GM23338 (cell line): ENCODE measurements around the gene MTMR3. TPM values are rescaled to one million over a fixed set of nuclear protein-coding genes. Genes with fewer than 3 reads are reported as not detected.

ENCODE experiments used
- ATAC-seq: fragments of 200-7000 bp; cut with Tn5 transposase; 3 replicates; pipeline ENCODE4 v1.9.1; 2020
- DNase-seq: peaks from one replicate; pipeline ENCODE4 v3.0.0-alpha.2; 2015; ENCODE audit warnings: low spot score
- H2AFZ ChIP-seq: fragments of 200-600 bp; sonication (generic); 2 replicates; pipeline ENCODE4 v1.8.0; 2016; ENCODE audit warnings: antibody characterized with exemption, mild to moderate bottlenecking, moderate library complexity
- H3F3A ChIP-seq: fragments of 200-600 bp; sonication (generic); replicated peaks from 2 replicates; pipeline ENCODE4 v1.8.0; 2017; ENCODE audit warnings: antibody characterized with exemption, mixed run types, low read depth
- H3K27ac ChIP-seq: fragments of 200-600 bp; sonication (generic); 2 replicates; pipeline ENCODE4 v1.6.1; 2016; ENCODE audit warnings: low read depth
- H3K27me3 ChIP-seq: fragments of 200-600 bp; sonication (generic); 2 replicates; pipeline ENCODE4 v1.8.0; 2016; ENCODE audit warnings: mild to moderate bottlenecking, mixed run types, moderate library complexity; ENCODE audit not compliant: insufficient read depth
- H3K36me3 ChIP-seq: fragments of 200-600 bp; sonication (generic); 2 replicates; pipeline ENCODE4 v1.8.0; 2016; ENCODE audit warnings: mild to moderate bottlenecking; ENCODE audit not compliant: insufficient read depth
- H3K4me1 ChIP-seq: fragments of 200-600 bp; sonication (generic); 2 replicates; pipeline ENCODE4 v1.8.0; 2016; ENCODE audit warnings: mild to moderate bottlenecking, moderate library complexity; ENCODE audit not compliant: insufficient read depth
- H3K4me2 ChIP-seq: fragments of 200-600 bp; sonication (generic); 2 replicates; pipeline ENCODE4 v1.7.1; 2017; ENCODE audit warnings: mixed run types
- H3K4me3 ChIP-seq: fragments of 200-600 bp; sonication (generic); 2 replicates; pipeline ENCODE4 v1.6.1; 2016; ENCODE audit warnings: mixed run types
- H3K79me2 ChIP-seq: fragments of 200-600 bp; sonication (generic); replicated peaks from 2 replicates; pipeline ENCODE4 v1.8.0; 2017; ENCODE audit warnings: mild to moderate bottlenecking; ENCODE audit not compliant: insufficient read depth
- H3K9me2 ChIP-seq: fragments of 200-600 bp; sonication (generic); 2 replicates; pipeline ENCODE4 v1.8.0; 2017; ENCODE audit not compliant: insufficient read depth
- H4K20me1 ChIP-seq: fragments of 200-600 bp; sonication (generic); replicated peaks from 2 replicates; pipeline ENCODE4 v1.8.0; 2017; ENCODE audit warnings: mild to moderate bottlenecking; ENCODE audit not compliant: insufficient read depth
- H3K27ac Mint-ChIP-seq: 2 replicates; pipeline ENCODE4 v1.8.0; 2020; ENCODE audit warnings: inconsistent platforms, mild to moderate bottlenecking, moderate library complexity, mixed read lengths
- H3K27me3 Mint-ChIP-seq: 3 replicates; pipeline ENCODE4 v1.8.0; 2022; ENCODE audit warnings: low read depth, mild to moderate bottlenecking, moderate library complexity, mixed read lengths, inconsistent platforms; ENCODE audit not compliant: insufficient read depth, poor library complexity
- H3K36me3 Mint-ChIP-seq: 3 replicates; pipeline ENCODE4 v1.8.0; 2021; ENCODE audit warnings: low read depth, mild to moderate bottlenecking, inconsistent platforms, moderate library complexity, mixed read lengths
- H3K4me1 Mint-ChIP-seq: 3 replicates; pipeline ENCODE4 v1.8.0; 2020; ENCODE audit warnings: mild to moderate bottlenecking, inconsistent platforms, mixed read lengths
- H3K4me3 Mint-ChIP-seq: 3 replicates; pipeline ENCODE4 v1.8.0; 2021; ENCODE audit warnings: moderate library complexity, mild to moderate bottlenecking, inconsistent platforms, mixed read lengths
- H3K9me3 Mint-ChIP-seq: 3 replicates; pipeline ENCODE4 v1.8.0; 2020; ENCODE audit warnings: moderate library complexity, mild to moderate bottlenecking, inconsistent platforms, mixed read lengths
- CREB1 ChIP-seq: fragments of 250-450 bp; sonication (Bioruptor Pico); IDR thresholded peaks from 2 replicates; pipeline ENCODE4 v1.5.0; 2020; ENCODE audit warnings: low read depth, mild to moderate bottlenecking, moderate library complexity
- EZH2 ChIP-seq: fragments of 200-600 bp; sonication (generic); IDR thresholded peaks from one replicate; pipeline ENCODE4 v1.8.0; 2017; ENCODE audit warnings: antibody characterized with exemption, mild to moderate bottlenecking, low read depth; ENCODE audit not compliant: unreplicated experiment
- EZH2phosphoT487 ChIP-seq: fragments of 200-600 bp; sonication (generic); IDR thresholded peaks from one replicate; pipeline ENCODE4 v1.8.1; 2018; ENCODE audit warnings: antibody characterized with exemption; ENCODE audit not compliant: unreplicated experiment
- JUNB ChIP-seq: IDR thresholded peaks from one replicate; pipeline ENCODE4 v1.6.1; 2016; ENCODE audit warnings: antibody characterized with exemption; ENCODE audit not compliant: unreplicated experiment
- NANOG ChIP-seq: IDR thresholded peaks from 2 replicates; pipeline ENCODE4 v1.6.1; 2016; ENCODE audit warnings: antibody characterized with exemption, borderline replicate concordance
- POLR2AphosphoS5 ChIP-seq: IDR thresholded peaks from 2 replicates; pipeline ENCODE4 v1.6.1; 2016; ENCODE audit warnings: antibody characterized with exemption, low read depth
- STAT1 ChIP-seq: IDR thresholded peaks from one replicate; pipeline ENCODE4 v1.6.1; 2016; ENCODE audit warnings: antibody characterized with exemption; ENCODE audit not compliant: unreplicated experiment
- ZNF114 ChIP-seq: fragments of 250-450 bp; sonication (Bioruptor Pico); IDR thresholded peaks from 2 replicates; pipeline ENCODE4 v1.5.0; 2020; ENCODE audit warnings: mild to moderate bottlenecking, moderate library complexity
- ZNF331 ChIP-seq: fragments of 250-450 bp; sonication (Bioruptor Pico); IDR thresholded peaks from 2 replicates; pipeline ENCODE4 v1.5.0; 2020; ENCODE audit warnings: low read depth, mild to moderate bottlenecking, moderate library complexity
- polyA plus RNA-seq: library from polyadenylated mRNA; unstranded; fragments of >200 nt; fragmentation: Nextera tagmentation; extraction: Ambion mirVana; gene quantifications from 2 replicates; pipeline ENCODE4 v1.2.1, GENCODE V29; 2016
- total RNA-seq: library from RNA; depleted of rRNA; stranded (reverse); fragments of >200 nt; shearing (Covaris generic); gene quantifications from 2 replicates; pipeline ENCODE4 v1.2.3, GENCODE V29; 2014
- TF ChIP-seq, protein P1 (sequence below): IDR thresholded peaks from 2 replicates; pipeline ENCODE4 v1.6.1; 2016; ENCODE audit warnings: antibody characterized with exemption
- TF ChIP-seq, protein P2 (sequence below): IDR thresholded peaks from one replicate; pipeline ENCODE4 v1.6.1; 2018; ENCODE audit warnings: antibody characterized with exemption; ENCODE audit not compliant: unreplicated experiment
- TF ChIP-seq, protein P3 (sequence below), 2 experiments: fragments of 200-600 bp in 1 of 2; sonication (generic) in 1 of 2; conservative IDR thresholded peaks; 2 replicates each; pipeline versions ENCODE4 v1.5.1 to v1.6.1; 2016 to 2017; ENCODE audit warnings: antibody characterized with exemption in 2 of 2, low read depth in 2 of 2, mild to moderate bottlenecking in 2 of 2, moderate library complexity in 1 of 2

The MTMR3 gene
- total and polyA plus RNA-seq, 2 experiments from 2014 or later, result 5.2 to 27.4 TPM

DNA sequence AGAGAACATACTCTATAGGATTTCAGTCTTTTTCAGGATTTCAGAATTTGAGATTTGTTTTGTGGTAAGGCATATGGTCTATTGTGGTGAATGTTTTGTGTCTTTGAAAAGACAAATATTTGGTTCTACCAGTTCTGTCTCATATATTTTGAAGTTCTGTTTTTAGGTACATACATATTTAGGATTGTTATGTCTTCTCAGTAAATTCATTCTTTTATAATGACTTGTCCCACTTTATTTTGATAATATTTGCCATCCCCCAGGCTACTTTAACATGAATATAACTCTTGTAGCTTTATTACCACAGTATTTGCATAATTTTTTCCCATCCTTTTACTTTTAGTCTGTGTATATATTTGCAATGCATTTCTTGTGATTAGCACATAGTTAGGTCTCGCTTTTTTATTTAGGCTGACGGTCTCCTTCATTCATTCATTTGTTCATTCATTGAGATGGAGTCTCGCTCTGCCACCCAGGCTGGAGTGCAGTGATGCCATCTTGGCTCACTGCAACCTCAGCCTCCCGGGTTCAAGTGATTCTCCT, 32.1 kb downstream of the MTMR3 start (continued):
- no peak for TF ChIP-seq POLR2AphosphoS5
- TF ChIP-seq, protein P1, sequence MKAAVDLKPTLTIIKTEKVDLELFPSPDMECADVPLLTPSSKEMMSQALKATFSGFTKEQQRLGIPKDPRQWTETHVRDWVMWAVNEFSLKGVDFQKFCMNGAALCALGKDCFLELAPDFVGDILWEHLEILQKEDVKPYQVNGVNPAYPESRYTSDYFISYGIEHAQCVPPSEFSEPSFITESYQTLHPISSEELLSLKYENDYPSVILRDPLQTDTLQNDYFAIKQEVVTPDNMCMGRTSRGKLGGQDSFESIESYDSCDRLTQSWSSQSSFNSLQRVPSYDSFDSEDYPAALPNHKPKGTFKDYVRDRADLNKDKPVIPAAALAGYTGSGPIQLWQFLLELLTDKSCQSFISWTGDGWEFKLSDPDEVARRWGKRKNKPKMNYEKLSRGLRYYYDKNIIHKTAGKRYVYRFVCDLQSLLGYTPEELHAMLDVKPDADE, result no peak
- TF ChIP-seq, protein P2, sequence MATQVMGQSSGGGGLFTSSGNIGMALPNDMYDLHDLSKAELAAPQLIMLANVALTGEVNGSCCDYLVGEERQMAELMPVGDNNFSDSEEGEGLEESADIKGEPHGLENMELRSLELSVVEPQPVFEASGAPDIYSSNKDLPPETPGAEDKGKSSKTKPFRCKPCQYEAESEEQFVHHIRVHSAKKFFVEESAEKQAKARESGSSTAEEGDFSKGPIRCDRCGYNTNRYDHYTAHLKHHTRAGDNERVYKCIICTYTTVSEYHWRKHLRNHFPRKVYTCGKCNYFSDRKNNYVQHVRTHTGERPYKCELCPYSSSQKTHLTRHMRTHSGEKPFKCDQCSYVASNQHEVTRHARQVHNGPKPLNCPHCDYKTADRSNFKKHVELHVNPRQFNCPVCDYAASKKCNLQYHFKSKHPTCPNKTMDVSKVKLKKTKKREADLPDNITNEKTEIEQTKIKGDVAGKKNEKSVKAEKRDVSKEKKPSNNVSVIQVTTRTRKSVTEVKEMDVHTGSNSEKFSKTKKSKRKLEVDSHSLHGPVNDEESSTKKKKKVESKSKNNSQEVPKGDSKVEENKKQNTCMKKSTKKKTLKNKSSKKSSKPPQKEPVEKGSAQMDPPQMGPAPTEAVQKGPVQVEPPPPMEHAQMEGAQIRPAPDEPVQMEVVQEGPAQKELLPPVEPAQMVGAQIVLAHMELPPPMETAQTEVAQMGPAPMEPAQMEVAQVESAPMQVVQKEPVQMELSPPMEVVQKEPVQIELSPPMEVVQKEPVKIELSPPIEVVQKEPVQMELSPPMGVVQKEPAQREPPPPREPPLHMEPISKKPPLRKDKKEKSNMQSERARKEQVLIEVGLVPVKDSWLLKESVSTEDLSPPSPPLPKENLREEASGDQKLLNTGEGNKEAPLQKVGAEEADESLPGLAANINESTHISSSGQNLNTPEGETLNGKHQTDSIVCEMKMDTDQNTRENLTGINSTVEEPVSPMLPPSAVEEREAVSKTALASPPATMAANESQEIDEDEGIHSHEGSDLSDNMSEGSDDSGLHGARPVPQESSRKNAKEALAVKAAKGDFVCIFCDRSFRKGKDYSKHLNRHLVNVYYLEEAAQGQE, result no peak
- no peak for TF ChIP-seq JUNB
- no peak for TF ChIP-seq ZNF331 (CRISPR knock-in tag)

DNA sequence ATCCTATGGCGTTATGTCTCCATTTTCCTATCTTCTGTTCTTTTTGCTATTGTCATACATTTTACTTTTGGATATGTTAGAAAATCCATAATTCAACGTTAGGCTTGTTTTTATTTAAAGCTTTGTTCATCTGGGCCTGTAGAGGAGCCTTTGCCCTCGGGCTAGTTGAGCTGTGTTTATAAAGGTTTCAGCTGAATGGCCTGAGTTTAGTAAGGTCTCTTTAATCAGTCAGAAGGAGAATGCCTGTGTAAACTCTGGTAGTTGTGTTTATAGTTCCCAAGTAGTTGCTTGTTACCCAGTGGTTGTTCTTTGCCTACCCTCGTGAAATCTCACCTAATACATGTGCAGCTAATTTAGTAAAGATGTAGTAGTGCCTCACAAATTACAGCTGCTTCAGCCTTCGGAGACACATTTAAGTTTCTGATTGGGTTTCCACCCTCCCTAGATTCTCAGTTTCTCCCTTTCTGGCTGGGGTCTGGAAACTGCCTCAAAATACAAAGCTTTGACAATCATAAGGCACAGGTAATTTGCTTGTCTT, 33.1 kb downstream of the MTMR3 start:
- Histone ChIP-seq H3K4me1 (peaks cover 46% of the 10 kb centered on the region), H3K4me3 (no peak overlapping the region), H3K4me2 (0 out of 2 replicates have a peak overlapping the region, but pooled peaks have one; percentile 33), H3K36me3 (no peaks in the 10 kb centered on the region), H3F3A (no peaks in the 10 kb centered on the region), H3K9me2 (no peaks in the 10 kb centered on the region), H4K20me1 (peaks cover 3% of the 10 kb centered on the region; the same call in 1 of the 2 replicates), H2AFZ (no peak overlapping the region), H3K27ac (peak overlapping the region; percentile 12; the same call in 1 of the 2 replicates), H3K79me2 (peaks cover 74% of the 10 kb centered on the region), H3K27me3 (no peaks in the 10 kb centered on the region)
- Mint-ChIP-seq H3K27ac (no peak overlapping the region), H3K4me1 (peaks cover 56% of the 10 kb centered on the region), H3K36me3 (no peaks in the 10 kb centered on the region), H3K27me3 (peaks cover 2% of the 10 kb centered on the region), H3K9me3 (no peaks in the 10 kb centered on the region), H3K4me3 (no peak overlapping the region)
- TF ChIP-seq, protein P3, sequence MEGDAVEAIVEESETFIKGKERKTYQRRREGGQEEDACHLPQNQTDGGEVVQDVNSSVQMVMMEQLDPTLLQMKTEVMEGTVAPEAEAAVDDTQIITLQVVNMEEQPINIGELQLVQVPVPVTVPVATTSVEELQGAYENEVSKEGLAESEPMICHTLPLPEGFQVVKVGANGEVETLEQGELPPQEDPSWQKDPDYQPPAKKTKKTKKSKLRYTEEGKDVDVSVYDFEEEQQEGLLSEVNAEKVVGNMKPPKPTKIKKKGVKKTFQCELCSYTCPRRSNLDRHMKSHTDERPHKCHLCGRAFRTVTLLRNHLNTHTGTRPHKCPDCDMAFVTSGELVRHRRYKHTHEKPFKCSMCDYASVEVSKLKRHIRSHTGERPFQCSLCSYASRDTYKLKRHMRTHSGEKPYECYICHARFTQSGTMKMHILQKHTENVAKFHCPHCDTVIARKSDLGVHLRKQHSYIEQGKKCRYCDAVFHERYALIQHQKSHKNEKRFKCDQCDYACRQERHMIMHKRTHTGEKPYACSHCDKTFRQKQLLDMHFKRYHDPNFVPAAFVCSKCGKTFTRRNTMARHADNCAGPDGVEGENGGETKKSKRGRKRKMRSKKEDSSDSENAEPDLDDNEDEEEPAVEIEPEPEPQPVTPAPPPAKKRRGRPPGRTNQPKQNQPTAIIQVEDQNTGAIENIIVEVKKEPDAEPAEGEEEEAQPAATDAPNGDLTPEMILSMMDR (conservative IDR thresholded peaks at IDR 0.05; ENCODE audit: low read depth in 2 of 2), result no peak
- no peak for TF ChIP-seq EZH2
- TF ChIP-seq ZNF331 (CRISPR knock-in tag), result no peak
- no peak for TF ChIP-seq ZNF114 (CRISPR knock-in tag)
- no peak for TF ChIP-seq NANOG
- TF ChIP-seq, protein P2, result no peak
- no peak for TF ChIP-seq STAT1
- no peak for TF ChIP-seq EZH2phosphoT487
- no peak for TF ChIP-seq CREB1 (CRISPR knock-in tag)
- TF ChIP-seq, protein P1, result no peak
- no peak for DNase-seq
- ATAC-seq, result no peak
